Measurements from ENCODE around the gene MPZL2.
"Not testable (repeated sequence)": the region's sequence is repeated elsewhere in the genome, so short reads cannot be mapped to it uniquely, and the experiment has no call there.

The MPZL2 gene

GRCh38 chr11:118263695-118264568 is at the start of gene MPZL2:
Gene MPZL2 (minus strand): TSS chr11:118264297. CDS start chr11:118264153, 144 bp downstream.
- peak in 1 of 3 experiments; percentile 42 for DNase-seq

- DNase-seq: no peak
Observed at GRCh38 chr11:118313242-118313641, 49.1 kb upstream of the MPZL2 start.

- DNase-seq: no peak
Observed at GRCh38 chr11:118312328-118312727, 48.2 kb upstream of the MPZL2 start.

- DNase-seq: no peak
Observed at GRCh38 chr11:118311518-118311917, 47.4 kb upstream of the MPZL2 start.

GRCh38 chr11:118310781-118311485 is 46.8 kb upstream of the MPZL2 start:
- no peak for DNase-seq

- DNase-seq: no peak
Observed at GRCh38 chr11:118310271-118310670, 46.2 kb upstream of the MPZL2 start.

- not testable (repeated sequence) for DNase-seq
Observed at GRCh38 chr11:118308995-118309528, 45.0 kb upstream of the MPZL2 start.

GRCh38 chr11:118306556-118306955 is 42.5 kb upstream of the MPZL2 start:
- DNase-seq: no peak

GRCh38 chr11:118305726-118306125 is 41.6 kb upstream of the MPZL2 start:
- DNase-seq: no peak

GRCh38 chr11:118304568-118305248 is 40.6 kb upstream of the MPZL2 start, which contains the start of gene CD3E:
Gene CD3E (plus strand): TSS chr11:118304730. CDS start chr11:118304953, 223 bp downstream.
- DNase-seq: no peak

GRCh38 chr11:118304227-118304567 is 40.1 kb upstream of the MPZL2 start:
- DNase-seq: no peak

GRCh38 chr11:118301600-118302195 is 37.6 kb upstream of the MPZL2 start:
- DNase-seq: no peak

- DNase-seq: peak in 1 of 3 experiments; percentile 13
Observed at GRCh38 chr11:118295815-118296454, 31.8 kb upstream of the MPZL2 start.

GRCh38 chr11:118295199-118295598 is 31.1 kb upstream of the MPZL2 start:
- DNase-seq: no peak

- DNase-seq: no peak
Observed at GRCh38 chr11:118294053-118294452, 30.0 kb upstream of the MPZL2 start.

GRCh38 chr11:118291477-118292135 is 27.5 kb upstream of the MPZL2 start:
- no peak for DNase-seq

GRCh38 chr11:118290923-118291322 is 26.8 kb upstream of the MPZL2 start:
- peak in 1 of 3 experiments; percentile 47 for DNase-seq

- no peak for DNase-seq
Observed at GRCh38 chr11:118289401-118289800, 25.3 kb upstream of the MPZL2 start.

GRCh38 chr11:118287006-118287405 is 22.9 kb upstream of the MPZL2 start:
- no peak for DNase-seq

GRCh38 chr11:118286545-118286944 is 22.4 kb upstream of the MPZL2 start:
- DNase-seq: no peak

GRCh38 chr11:118283756-118284350 is 19.8 kb upstream of the MPZL2 start:
- DNase-seq: no peak

Measured in NCI-H1417 (cell line).